HCT116 (cell line): ENCODE measurements around the gene MSANTD3. TPM values are rescaled to one million over a fixed set of nuclear protein-coding genes. Genes with fewer than 3 reads are reported as not detected.

ENCODE experiments used
- ATAC-seq: fragments of 200-7000 bp; cut with Tn5 transposase; 2 replicates; pipeline ENCODE4 v1.9.1; 2020; ENCODE audit warnings: mild to moderate bottlenecking, moderate library complexity
- BruUV-seq: library from RNA; stranded (reverse); fragments of 400-500 nt; replicated peaks from 2 replicates; lab custom pipeline; 2021; lab: Mats Ljungman, UMichigan
- CTCF ChIA-PET: fragments of 300-600 bp; sonication (Branson Sonifier 250); formaldehyde crosslinking; loops from one replicate; lab custom pipeline; 2021; ENCODE audit warnings: antibody characterized with exemption; lab: Charles Lee
- POLR2A ChIA-PET: fragments of 300-600, 350-600 bp; sonication (Branson Sonifier 250); formaldehyde crosslinking; loops from one replicate; lab custom pipeline; 2021; ENCODE audit warnings: antibody characterized with exemption; lab: Charles Lee
- RAD21 ChIA-PET, 2 experiments: fragments of 300-600 bp; sonication (Branson Sonifier 250); formaldehyde crosslinking; loops; one replicate each; lab custom pipeline; 2023; ENCODE audit warnings: low total read pairs in 2 of 2; ENCODE audit not compliant: uncharacterized antibody in 2 of 2, unreplicated experiment in 2 of 2, low non-redundant PET in 1 of 2; lab: Charles Lee
- DNase-seq: peaks from one replicate; pipeline ENCODE4 v3.0.0-alpha.2; 2010; ENCODE audit warnings: low read depth, low spot score
- H2AFZ ChIP-seq: fragments of 200-600 bp; shearing (Covaris generic), sonication (generic); 2 replicates; pipeline ENCODE4 v1.6.1; 2017; ENCODE audit warnings: low read depth, mixed run types, mixed read lengths, antibody characterized with exemption, low read length; ENCODE audit not compliant: poor library complexity, severe bottlenecking
- H3K27ac ChIP-seq: 2 replicates; pipeline ENCODE4 v1.5.1; 2012; ENCODE audit warnings: low read depth, low read length
- H3K27me3 ChIP-seq: fragments of 200-600 bp; sonication (generic); 2 replicates; pipeline ENCODE4 v1.6.1; 2016; ENCODE audit warnings: mixed run types, low read length, mixed read lengths; ENCODE audit not compliant: insufficient read depth
- H3K36me3 ChIP-seq, 2 experiments: fragments of 200-500 bp in 1 of 2; fragments of 200-600 bp in 1 of 2; sonication (Bioruptor generic) in 1 of 2; sonication (generic) in 1 of 2; 2 replicates each; pipeline versions ENCODE4 v1.5.1 to v1.6.1; 2014 to 2016; ENCODE audit warnings: low read length in 2 of 2, inconsistent platforms in 1 of 2, mixed read lengths in 1 of 2, mixed run types in 1 of 2; ENCODE audit not compliant: insufficient read depth in 2 of 2, control insufficient read depth in 1 of 2
- H3K4me1 ChIP-seq, 2 experiments: fragments of 200-600 bp in 1 of 2; sonication (generic) in 1 of 2; 2 replicates each; pipeline versions ENCODE4 v1.5.1 to v1.6.1; 2012 to 2017; ENCODE audit warnings: low read length in 2 of 2, inconsistent platforms in 1 of 2, mild to moderate bottlenecking in 1 of 2, mixed read lengths in 1 of 2, mixed run types in 1 of 2, moderate library complexity in 1 of 2; ENCODE audit not compliant: insufficient read depth in 2 of 2, control insufficient read depth in 1 of 2
- H3K4me2 ChIP-seq: fragments of 200-600 bp; sonication (generic); 2 replicates; pipeline ENCODE4 v1.6.1; 2017; ENCODE audit warnings: mixed run types, low read length, mixed read lengths
- H3K4me3 ChIP-seq, 2 experiments: fragments of 200-600 bp in 1 of 2; sonication (generic) in 1 of 2; replicated peaks in 1 of 2; 2 replicates each; pipeline ENCODE4 v1.5.1; 2011 to 2016; ENCODE audit warnings: low read length in 2 of 2, control low read depth in 1 of 2, low read depth in 1 of 2, mild to moderate bottlenecking in 1 of 2, mixed read lengths in 1 of 2, mixed run types in 1 of 2
- H3K79me2 ChIP-seq: fragments of 200-600 bp; sonication (generic); 2 replicates; pipeline ENCODE4 v1.6.1; 2017; ENCODE audit warnings: mild to moderate bottlenecking, mixed run types, low read length, moderate library complexity, mixed read lengths; ENCODE audit not compliant: insufficient read depth
- H3K9ac ChIP-seq: fragments of 200-600 bp; sonication (generic); 2 replicates; pipeline ENCODE4 v1.6.1; 2016; ENCODE audit warnings: low read length, mixed read lengths
- H3K9me2 ChIP-seq: fragments of 200-600 bp; sonication (generic), shearing (Covaris generic); 2 replicates; pipeline ENCODE4 v1.6.1; 2017; ENCODE audit warnings: mixed run types, mild to moderate bottlenecking, moderate library complexity; ENCODE audit not compliant: insufficient read depth
- H3K9me3 ChIP-seq, 2 experiments: fragments of 200-500 bp in 1 of 2; fragments of 200-600 bp in 1 of 2; sonication (Bioruptor generic) in 1 of 2; sonication (generic) in 1 of 2; 2 replicates each; pipeline ENCODE4 v1.6.1; 2014 to 2017; ENCODE audit warnings: low read length in 2 of 2, mixed read lengths in 2 of 2, inconsistent platforms in 1 of 2, low read depth in 1 of 2, mild to moderate bottlenecking in 1 of 2, mixed run types in 1 of 2, moderate library complexity in 1 of 2; ENCODE audit not compliant: control insufficient read depth in 1 of 2, insufficient read depth in 1 of 2
- H4K20me1 ChIP-seq: fragments of 200-600 bp; sonication (generic), shearing (Covaris generic); 2 replicates; pipeline ENCODE4 v1.6.1; 2017; ENCODE audit warnings: mixed run types, mild to moderate bottlenecking, moderate library complexity; ENCODE audit not compliant: insufficient read depth
- CBX3 ChIP-seq: IDR thresholded peaks from 2 replicates; pipeline ENCODE4 v1.6.1; 2012; ENCODE audit warnings: low read depth
- CEBPB ChIP-seq: IDR thresholded peaks from 2 replicates; pipeline ENCODE4 v1.6.1; 2012; ENCODE audit warnings: low read depth
- EGR1 ChIP-seq: IDR thresholded peaks from 2 replicates; pipeline ENCODE4 v1.6.1; 2012; ENCODE audit warnings: low read depth
- EZH2 ChIP-seq: fragments of 200-600 bp; sonication (generic); IDR thresholded peaks from 2 replicates; pipeline ENCODE4 v1.6.1; 2017; ENCODE audit warnings: antibody characterized with exemption, mixed run types
- EZH2phosphoT487 ChIP-seq: fragments of 200-600 bp; IDR thresholded peaks from 2 replicates; pipeline ENCODE4 v1.6.1; 2018; ENCODE audit warnings: antibody characterized with exemption, borderline replicate concordance
- FOSL1 ChIP-seq: IDR thresholded peaks from 2 replicates; pipeline ENCODE4 v1.6.1; 2012; ENCODE audit warnings: low read depth
- JUND ChIP-seq: IDR thresholded peaks from 2 replicates; pipeline ENCODE4 v1.6.1; 2012
- POLR2AphosphoS5 ChIP-seq: IDR thresholded peaks from 2 replicates; pipeline ENCODE4 v1.6.1; 2011; ENCODE audit warnings: mild to moderate bottlenecking, low read depth, low read length, moderate library complexity
- SIN3A ChIP-seq: IDR thresholded peaks from 2 replicates; pipeline ENCODE4 v1.6.1; 2012; ENCODE audit warnings: low read depth
- SP1 ChIP-seq: IDR thresholded peaks from 2 replicates; pipeline ENCODE4 v1.6.1; 2012; ENCODE audit warnings: low read depth
- SRF ChIP-seq: IDR thresholded peaks from 2 replicates; pipeline ENCODE4 v1.6.1; 2012; ENCODE audit warnings: low read depth
- TCF7L2 ChIP-seq: IDR thresholded peaks from 2 replicates; pipeline ENCODE4 v1.7.0; 2011; ENCODE audit warnings: borderline replicate concordance, inconsistent platforms; ENCODE audit not compliant: insufficient read depth, insufficient read length; ENCODE audit errors: extremely low read depth
- intact Hi-C: fragments of 100-400 bp; cut with micrococcal nuclease; formaldehyde crosslinking; loops from 2 replicates; pipeline ENCODE4 v1.10.0; 2022
- total RNA-seq: library from RNA; stranded (reverse); gene quantifications from one replicate; pipeline ENCODE4 v1.2.1, GENCODE V29; 2021; ENCODE audit not compliant: unreplicated experiment
- TF ChIP-seq, protein P1 (sequence below): IDR thresholded peaks from 2 replicates; pipeline ENCODE4 v1.6.1; 2011; ENCODE audit warnings: mild to moderate bottlenecking, low read length, moderate library complexity; ENCODE audit not compliant: insufficient replicate concordance; ENCODE audit errors: extremely low read depth
- TF ChIP-seq, protein P2 (sequence below): IDR thresholded peaks from 2 replicates; pipeline ENCODE4 v1.6.1; 2012; ENCODE audit warnings: low read depth
- TF ChIP-seq, protein P3 (sequence below), 3 experiments: fragments of 200-600 bp in 1 of 3; sonication (generic) in 1 of 3; IDR thresholded peaks in 2 of 3; conservative IDR thresholded peaks in 1 of 3; 2 replicates each; pipeline ENCODE4 v1.5.1; 2012 to 2017; ENCODE audit warnings: low read depth in 2 of 3, low read length in 2 of 3, antibody characterized with exemption in 1 of 3, borderline replicate concordance in 1 of 3, control low read depth in 1 of 3, mild to moderate bottlenecking in 1 of 3, mixed read lengths in 1 of 3, mixed run types in 1 of 3, moderate library complexity in 1 of 3; ENCODE audit not compliant: insufficient read depth in 1 of 3

MSANTD3 gene
- total RNA-seq, 1 experiment from 2014 or later = 31.3 TPM

DNA sequence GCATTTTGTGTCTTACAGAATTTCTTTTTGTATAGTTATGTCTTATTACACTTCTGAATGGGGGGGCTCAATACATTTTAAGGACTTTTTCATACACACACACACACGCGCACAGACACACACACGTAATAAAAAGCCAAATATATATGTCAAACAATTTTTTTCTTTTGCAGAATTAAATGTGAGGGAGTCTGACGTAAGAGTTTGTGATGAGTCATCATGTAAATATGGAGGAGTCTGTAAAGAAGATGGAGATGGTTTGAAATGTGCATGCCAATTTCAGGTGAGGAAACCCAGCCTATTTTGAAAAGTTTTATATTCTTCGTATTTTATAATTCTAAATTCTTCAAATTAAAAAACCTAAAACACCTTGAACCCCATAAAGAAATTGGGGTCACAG lies 71.6 kb downstream of the MSANTD3 start:
- H3K9me3 ChIP-seq = no peaks in the 10 kb centered on the region
- no peaks in the 10 kb centered on the region for H3K79me2 ChIP-seq
- H3K9me2 ChIP-seq = no peaks in the 10 kb centered on the region
- ATAC-seq (no peak), DNase-seq (no peak)
- H3K4me3 ChIP-seq = no peak overlapping the region
- H3K36me3 ChIP-seq = no peaks in the 10 kb centered on the region
- intact Hi-C loops = no loop called here
- no TSS peak for BruUV-seq
- POLR2A ChIA-PET = no interaction called here
- CTCF ChIA-PET = no interaction called here
- H3K27ac ChIP-seq = no peak overlapping the region
- H2AFZ ChIP-seq = no peak overlapping the region
- no peak overlapping the region for H3K4me2 ChIP-seq
- no peak for TF ChIP-seq POLR2AphosphoS5
- TF ChIP-seq, protein P1, sequence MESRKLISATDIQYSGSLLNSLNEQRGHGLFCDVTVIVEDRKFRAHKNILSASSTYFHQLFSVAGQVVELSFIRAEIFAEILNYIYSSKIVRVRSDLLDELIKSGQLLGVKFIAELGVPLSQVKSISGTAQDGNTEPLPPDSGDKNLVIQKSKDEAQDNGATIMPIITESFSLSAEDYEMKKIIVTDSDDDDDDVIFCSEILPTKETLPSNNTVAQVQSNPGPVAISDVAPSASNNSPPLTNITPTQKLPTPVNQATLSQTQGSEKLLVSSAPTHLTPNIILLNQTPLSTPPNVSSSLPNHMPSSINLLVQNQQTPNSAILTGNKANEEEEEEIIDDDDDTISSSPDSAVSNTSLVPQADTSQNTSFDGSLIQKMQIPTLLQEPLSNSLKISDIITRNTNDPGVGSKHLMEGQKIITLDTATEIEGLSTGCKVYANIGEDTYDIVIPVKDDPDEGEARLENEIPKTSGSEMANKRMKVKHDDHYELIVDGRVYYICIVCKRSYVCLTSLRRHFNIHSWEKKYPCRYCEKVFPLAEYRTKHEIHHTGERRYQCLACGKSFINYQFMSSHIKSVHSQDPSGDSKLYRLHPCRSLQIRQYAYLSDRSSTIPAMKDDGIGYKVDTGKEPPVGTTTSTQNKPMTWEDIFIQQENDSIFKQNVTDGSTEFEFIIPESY = no peak
- peak; percentile 29; the same call in 1 of the 2 replicates for TF ChIP-seq CEBPB
- TF ChIP-seq TCF7L2 = no peak
- no peak for TF ChIP-seq SP1
- TF ChIP-seq FOSL1 = 0 out of 2 replicates have a peak, but pooled peaks have one; percentile 15
- no peak for TF ChIP-seq EGR1
- H3K27me3 ChIP-seq = no peaks in the 10 kb centered on the region
- no peak overlapping the region for H3K9ac ChIP-seq
- H4K20me1 ChIP-seq = no peaks in the 10 kb centered on the region
- RAD21 ChIA-PET = no interaction called here
- H3K4me1 ChIP-seq = no peaks in the 10 kb centered on the region

DNA sequence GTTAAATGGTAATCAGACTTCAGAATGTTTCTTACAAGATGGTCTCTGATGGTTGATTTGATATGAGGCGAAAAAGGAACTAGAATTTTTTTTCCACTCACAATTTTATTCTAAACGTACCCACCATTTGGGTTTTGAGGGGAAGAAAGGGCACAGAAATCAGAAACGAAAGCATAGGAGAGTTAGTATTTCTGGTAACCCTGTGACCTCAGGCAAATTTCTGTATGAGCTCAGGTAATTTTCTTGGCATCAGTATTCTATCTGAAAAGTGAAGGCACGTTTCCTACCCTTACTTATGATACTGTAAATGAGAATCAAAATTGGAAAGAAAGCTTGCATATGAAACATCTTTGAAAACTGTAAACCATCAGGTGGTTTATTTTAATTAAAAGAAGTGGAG lies 72.5 kb downstream of the MSANTD3 start:
- no peak overlapping the region for H2AFZ ChIP-seq
- ChIA-PET CTCF (no interaction called here), RAD21 (no interaction called here), POLR2A (no interaction called here)
- no peak overlapping the region for H3K4me3 ChIP-seq
- no TSS peak for BruUV-seq
- no peak overlapping the region for H3K4me2 ChIP-seq
- H3K27ac ChIP-seq = no peak overlapping the region
- DNase-seq (no peak), ATAC-seq (no peak)
- H3K36me3 ChIP-seq = no peaks in the 10 kb centered on the region
- intact Hi-C loops = no loop called here
- no peaks in the 10 kb centered on the region for H3K79me2 ChIP-seq
- H3K27me3 ChIP-seq = no peaks in the 10 kb centered on the region
- H3K9ac ChIP-seq = no peak overlapping the region
- H3K9me2 ChIP-seq = no peaks in the 10 kb centered on the region
- no peaks in the 10 kb centered on the region for H4K20me1 ChIP-seq
- no peaks in the 10 kb centered on the region for H3K4me1 ChIP-seq
- H3K9me3 ChIP-seq = no peaks in the 10 kb centered on the region
- TF ChIP-seq, protein P2, sequence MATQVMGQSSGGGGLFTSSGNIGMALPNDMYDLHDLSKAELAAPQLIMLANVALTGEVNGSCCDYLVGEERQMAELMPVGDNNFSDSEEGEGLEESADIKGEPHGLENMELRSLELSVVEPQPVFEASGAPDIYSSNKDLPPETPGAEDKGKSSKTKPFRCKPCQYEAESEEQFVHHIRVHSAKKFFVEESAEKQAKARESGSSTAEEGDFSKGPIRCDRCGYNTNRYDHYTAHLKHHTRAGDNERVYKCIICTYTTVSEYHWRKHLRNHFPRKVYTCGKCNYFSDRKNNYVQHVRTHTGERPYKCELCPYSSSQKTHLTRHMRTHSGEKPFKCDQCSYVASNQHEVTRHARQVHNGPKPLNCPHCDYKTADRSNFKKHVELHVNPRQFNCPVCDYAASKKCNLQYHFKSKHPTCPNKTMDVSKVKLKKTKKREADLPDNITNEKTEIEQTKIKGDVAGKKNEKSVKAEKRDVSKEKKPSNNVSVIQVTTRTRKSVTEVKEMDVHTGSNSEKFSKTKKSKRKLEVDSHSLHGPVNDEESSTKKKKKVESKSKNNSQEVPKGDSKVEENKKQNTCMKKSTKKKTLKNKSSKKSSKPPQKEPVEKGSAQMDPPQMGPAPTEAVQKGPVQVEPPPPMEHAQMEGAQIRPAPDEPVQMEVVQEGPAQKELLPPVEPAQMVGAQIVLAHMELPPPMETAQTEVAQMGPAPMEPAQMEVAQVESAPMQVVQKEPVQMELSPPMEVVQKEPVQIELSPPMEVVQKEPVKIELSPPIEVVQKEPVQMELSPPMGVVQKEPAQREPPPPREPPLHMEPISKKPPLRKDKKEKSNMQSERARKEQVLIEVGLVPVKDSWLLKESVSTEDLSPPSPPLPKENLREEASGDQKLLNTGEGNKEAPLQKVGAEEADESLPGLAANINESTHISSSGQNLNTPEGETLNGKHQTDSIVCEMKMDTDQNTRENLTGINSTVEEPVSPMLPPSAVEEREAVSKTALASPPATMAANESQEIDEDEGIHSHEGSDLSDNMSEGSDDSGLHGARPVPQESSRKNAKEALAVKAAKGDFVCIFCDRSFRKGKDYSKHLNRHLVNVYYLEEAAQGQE = no peak
- TF ChIP-seq EZH2phosphoT487 (no peak), JUND (no peak), FOSL1 (no peak), SRF (no peak), CBX3 (no peak), EZH2 (no peak), SIN3A (no peak)
- TF ChIP-seq, protein P3, sequence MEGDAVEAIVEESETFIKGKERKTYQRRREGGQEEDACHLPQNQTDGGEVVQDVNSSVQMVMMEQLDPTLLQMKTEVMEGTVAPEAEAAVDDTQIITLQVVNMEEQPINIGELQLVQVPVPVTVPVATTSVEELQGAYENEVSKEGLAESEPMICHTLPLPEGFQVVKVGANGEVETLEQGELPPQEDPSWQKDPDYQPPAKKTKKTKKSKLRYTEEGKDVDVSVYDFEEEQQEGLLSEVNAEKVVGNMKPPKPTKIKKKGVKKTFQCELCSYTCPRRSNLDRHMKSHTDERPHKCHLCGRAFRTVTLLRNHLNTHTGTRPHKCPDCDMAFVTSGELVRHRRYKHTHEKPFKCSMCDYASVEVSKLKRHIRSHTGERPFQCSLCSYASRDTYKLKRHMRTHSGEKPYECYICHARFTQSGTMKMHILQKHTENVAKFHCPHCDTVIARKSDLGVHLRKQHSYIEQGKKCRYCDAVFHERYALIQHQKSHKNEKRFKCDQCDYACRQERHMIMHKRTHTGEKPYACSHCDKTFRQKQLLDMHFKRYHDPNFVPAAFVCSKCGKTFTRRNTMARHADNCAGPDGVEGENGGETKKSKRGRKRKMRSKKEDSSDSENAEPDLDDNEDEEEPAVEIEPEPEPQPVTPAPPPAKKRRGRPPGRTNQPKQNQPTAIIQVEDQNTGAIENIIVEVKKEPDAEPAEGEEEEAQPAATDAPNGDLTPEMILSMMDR (IDR thresholded peaks at IDR 0.05 in 2 of 3, conservative IDR thresholded peaks at IDR 0.05 in 1 of 3; ENCODE audit: borderline replicate concordance in 1 of 3, insufficient read depth in 1 of 3, low read depth in 2 of 3, low read length in 2 of 3) = no peak
